Osteoblast (primary cell): ENCODE results near the gene TMEM54. TPM values are rescaled to one million over a fixed set of nuclear protein-coding genes. Genes with fewer than 3 reads are reported as not detected.

ENCODE experiments used
- DNase-seq: peaks from one replicate; pipeline ENCODE4 v3.0.0; 2011; ENCODE audit warnings: low spot score, mixed read lengths; ENCODE audit not compliant: insufficient read length; ENCODE audit errors: missing footprints
- H2AFZ ChIP-seq: 2 replicates; pipeline ENCODE4 v1.6.0; 2011; ENCODE audit warnings: mild to moderate bottlenecking, low read length
- H3K27ac ChIP-seq: 2 replicates; pipeline ENCODE4 v1.5.1; 2011; ENCODE audit warnings: mild to moderate bottlenecking, low read depth, low read length, moderate library complexity
- H3K27me3 ChIP-seq: 2 replicates; pipeline ENCODE4 v1.6.0; 2012; ENCODE audit warnings: mild to moderate bottlenecking, control low read depth, inconsistent platforms, low read length, moderate library complexity; ENCODE audit not compliant: insufficient read depth
- H3K36me3 ChIP-seq: 2 replicates; pipeline ENCODE4 v1.5.1; 2011; ENCODE audit warnings: mild to moderate bottlenecking, low read length, control low read depth, moderate library complexity; ENCODE audit not compliant: insufficient read depth
- H3K4me1 ChIP-seq: 2 replicates; pipeline ENCODE4 v1.5.1; 2011; ENCODE audit warnings: mild to moderate bottlenecking, low read length, control low read depth, moderate library complexity; ENCODE audit not compliant: insufficient read depth
- H3K4me2 ChIP-seq: 2 replicates; pipeline ENCODE4 v1.6.0; 2011; ENCODE audit warnings: mild to moderate bottlenecking, low read length; ENCODE audit not compliant: insufficient read depth
- H3K4me3 ChIP-seq: fragments of 200-600 bp; sonication (generic); 3 replicates; pipeline ENCODE4 v1.5.1; 2012; ENCODE audit warnings: mild to moderate bottlenecking, low read length, inconsistent platforms; ENCODE audit not compliant: insufficient read depth
- H3K79me2 ChIP-seq: 2 replicates; pipeline ENCODE4 v1.6.0; 2012; ENCODE audit warnings: mild to moderate bottlenecking, low read length, control low read depth, inconsistent platforms; ENCODE audit not compliant: insufficient read depth
- H3K9me3 ChIP-seq: 2 replicates; pipeline ENCODE4 v1.5.1; 2011; ENCODE audit warnings: low read depth, low read length, control low read depth
- H4K20me1 ChIP-seq: 2 replicates; pipeline ENCODE4 v1.6.0; 2012; ENCODE audit warnings: mild to moderate bottlenecking, low read length, control low read depth; ENCODE audit not compliant: insufficient read depth
- CTCF ChIP-seq: IDR thresholded peaks from 2 replicates; pipeline ENCODE4 v1.5.1; 2011; ENCODE audit warnings: mild to moderate bottlenecking, low read depth, low read length, moderate library complexity; ENCODE audit errors: extremely low read depth
- total RNA-seq: library from RNA; depleted of rRNA; stranded (reverse); fragments of >200 nt; gene quantifications from 2 replicates; pipeline ENCODE4 v1.2.3, GENCODE V29; 2012

The TMEM54 gene
- total RNA-seq, 1 donor: 22.4 TPM

- H3K36me3 ChIP-seq: no peaks in the 10 kb centered on the region
- no peaks in the 10 kb centered on the region for H4K20me1 ChIP-seq
- H3K27me3 ChIP-seq: peaks cover 13% of the 10 kb centered on the region
- peak; percentile 63 for DNase-seq
- no peak overlapping the region for H2AFZ ChIP-seq
- H3K4me1 ChIP-seq: no peaks in the 10 kb centered on the region
- H3K9me3 ChIP-seq: no peaks in the 10 kb centered on the region
- no peak overlapping the region for H3K4me3 ChIP-seq
- H3K4me2 ChIP-seq: no peak overlapping the region
- no peaks in the 10 kb centered on the region for H3K79me2 ChIP-seq
- TF ChIP-seq CTCF: no peak
- no peak overlapping the region for H3K27ac ChIP-seq
Observed at GRCh38 chr1:32894681-32895080, 6.5 kb downstream of the TMEM54 start.

- Histone ChIP-seq H3K4me3 (no peak overlapping the region), H3K79me2 (no peaks in the 10 kb centered on the region), H3K4me2 (no peak overlapping the region), H3K4me1 (no peaks in the 10 kb centered on the region), H3K9me3 (no peaks in the 10 kb centered on the region), H2AFZ (no peak overlapping the region), H3K27me3 (peaks cover 13% of the 10 kb centered on the region), H3K27ac (no peak overlapping the region), H4K20me1 (no peaks in the 10 kb centered on the region), H3K36me3 (no peaks in the 10 kb centered on the region)
- TF ChIP-seq CTCF: no peak
- peak; percentile 67 for DNase-seq
Observed at GRCh38 chr1:32894019-32894600, 7.1 kb downstream of the TMEM54 start.

- H3K4me1 ChIP-seq: no peaks in the 10 kb centered on the region
- H4K20me1 ChIP-seq: no peaks in the 10 kb centered on the region
- peaks cover 13% of the 10 kb centered on the region for H3K27me3 ChIP-seq
- no peak overlapping the region for H3K27ac ChIP-seq
- H2AFZ ChIP-seq: peak overlapping the region; percentile 62
- H3K9me3 ChIP-seq: no peaks in the 10 kb centered on the region
- no peak for TF ChIP-seq CTCF
- peak; percentile 94 for DNase-seq
- no peaks in the 10 kb centered on the region for H3K36me3 ChIP-seq
- H3K79me2 ChIP-seq: no peaks in the 10 kb centered on the region
- H3K4me3 ChIP-seq: peak overlapping the region; percentile 68
- peak overlapping the region; percentile 79 for H3K4me2 ChIP-seq
Observed at GRCh38 chr1:32893198-32894018, 7.8 kb downstream of the TMEM54 start.
